Motor neuron (in vitro differentiated cells): ENCODE data around the gene CORO1C. TPM values are rescaled to one million over a fixed set of nuclear protein-coding genes. Genes with fewer than 3 reads are reported as not detected.

ENCODE experiments used
- ATAC-seq, 8 experiments: fragments of 200-7000 bp; cut with Tn5 transposase; replicated peaks in 6 of 8; 2 replicates each; pipeline ENCODE4 v1.8.0; 2021; ENCODE audit warnings: mild to moderate bottlenecking in 8 of 8, moderate library complexity in 8 of 8
- H3K27ac ChIP-seq, 2 donors: fragments of 250-450 bp; sonication (Bioruptor Pico); 2 replicates each; pipeline ENCODE4 v1.9.0; 2021; ENCODE audit warnings: antibody characterized with exemption in 2 of 2, mild to moderate bottlenecking in 2 of 2, moderate library complexity in 1 of 2
- H3K4me1 ChIP-seq, 2 donors: fragments of 250-450 bp; sonication (Bioruptor Pico); replicated peaks in 1 of 2; 2 replicates each; pipeline ENCODE4 v1.6.1; 2021; ENCODE audit warnings: antibody characterized with exemption in 2 of 2, mild to moderate bottlenecking in 2 of 2, moderate library complexity in 1 of 2
- H3K4me3 ChIP-seq, 5 donors: fragments of 250-450 bp; sonication (Bioruptor Pico); 2 replicates each; pipeline ENCODE4 v1.9.0; 2021; ENCODE audit warnings: antibody characterized with exemption in 5 of 5, mild to moderate bottlenecking in 5 of 5, moderate library complexity in 4 of 5
- WGBS, 10 experiments: fragments of 450-650 bp; shearing (Covaris generic); methylation state at CpG; one replicate each; pipeline ENCODE4 v1.0.0; 2022; 5-methylcytosine and 5-hydroxymethylcytosine counted together
- in situ Hi-C, 9 experiments: fragments of 400-800 bp; cut with MboI; loops; one replicate each; pipeline ENCODE4 v1.15.0; 2021; ENCODE audit warnings: low sequenced_read_pairs in 9 of 9, low pct_unique_long_range_greater_than_20kb in 2 of 9; ENCODE audit not compliant: unreplicated experiment in 9 of 9
- total RNA-seq, 8 experiments: library from RNA; unstranded; fragments of 300-600 nt; gene quantifications; 2 replicates each; pipeline versions ENCODE4 v1.2.3 to v1.2.4, GENCODE V29; 2022

CORO1C gene
- total RNA-seq, 8 experiments from 2014 or later, result 35.4 to 75.1 (median 50.2) TPM

DNA sequence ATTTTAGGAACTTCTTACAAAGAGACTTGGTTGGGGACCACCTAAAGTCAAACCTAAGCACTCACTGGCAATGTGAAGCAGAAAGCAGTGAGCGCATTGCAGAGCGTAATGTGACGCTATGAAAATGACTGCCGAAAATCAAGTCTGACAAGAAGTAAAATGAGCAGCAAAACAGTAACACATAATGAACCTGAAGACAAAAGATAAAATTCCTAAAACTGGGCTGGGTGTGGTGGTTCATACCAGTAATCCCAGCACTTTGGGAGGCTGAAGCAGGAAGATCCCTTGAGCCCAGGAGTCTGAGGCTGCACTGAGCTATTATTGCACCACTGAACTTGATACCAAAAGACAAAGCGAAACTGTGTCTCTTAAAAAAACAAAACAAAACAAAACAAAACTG, 16.5 kb downstream of the CORO1C start:
- Histone ChIP-seq H3K4me3 (no peak overlapping the region), H3K27ac (no peak overlapping the region), H3K4me1 (peaks cover 4 to 7% of the 10 kb centered on the region in 2 donors)
- WGBS, 10 experiments, result 85 to 100% (median 97%) methylated on average over 3 to 5 of the region's 5 CpGs; no CpG with 5 or more reads in 1 of the 10 experiments
- no peak for ATAC-seq
- in situ Hi-C loops, result no loop called here

DNA sequence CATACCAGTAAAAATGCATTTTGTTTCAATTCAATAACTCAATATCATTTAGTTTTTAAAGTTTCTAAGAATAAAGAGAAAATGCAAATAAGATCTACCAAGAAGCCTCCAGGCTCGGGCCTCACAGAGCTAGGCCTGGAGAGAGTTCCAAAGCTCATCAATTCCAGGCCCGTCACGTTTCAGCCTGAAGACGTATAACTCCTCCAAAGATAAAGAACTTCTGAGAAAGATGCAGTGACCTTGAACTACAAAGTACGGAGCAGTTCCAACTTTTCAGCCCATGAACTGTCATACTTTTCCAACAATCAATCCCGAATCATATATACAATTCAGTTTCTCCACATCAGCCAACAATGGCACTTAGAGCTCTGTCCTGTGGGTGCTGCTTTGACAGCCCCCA, 17.8 kb downstream of the CORO1C start:
- Histone ChIP-seq H3K27ac (no peak overlapping the region), H3K4me3 (no peak overlapping the region)
- ATAC-seq, result no peak

DNA sequence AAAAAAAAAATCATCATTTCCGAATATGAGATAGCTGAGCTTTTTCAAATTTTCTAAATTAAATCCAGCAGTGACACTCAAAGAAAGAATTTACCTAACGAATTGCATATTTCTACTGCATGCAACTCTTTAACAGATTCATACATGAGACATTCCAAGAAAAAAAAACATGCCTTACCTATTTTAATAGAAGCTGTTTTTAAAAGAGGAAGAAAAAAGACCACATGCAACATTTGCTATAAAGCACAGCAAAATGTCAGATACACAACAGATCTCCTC, 18.5 kb downstream of the CORO1C start:
- no peak overlapping the region for H3K4me3 ChIP-seq
- in situ Hi-C loops, result no loop called here
- no peak for ATAC-seq
- peaks cover 4 to 7% of the 10 kb centered on the region in 2 donors for H3K4me1 ChIP-seq
- 4 to 97% (median 85%) methylated on average over 2 of the region's 2 CpGs; no CpG with 5 or more reads in 1 of the 10 experiments for WGBS, 10 experiments
- H3K27ac ChIP-seq, result no peak overlapping the region

More for the DNA sequence above, 17.8 kb downstream of the CORO1C start:
- peaks cover 4 to 7% of the 10 kb centered on the region in 2 donors for H3K4me1 ChIP-seq
- WGBS, 10 experiments, result 20 to 100% (median 56%) methylated on average over 1 to 6 of the region's 6 CpGs; no CpG with 5 or more reads in 2 of the 10 experiments
- in situ Hi-C loops, result no loop called here

DNA sequence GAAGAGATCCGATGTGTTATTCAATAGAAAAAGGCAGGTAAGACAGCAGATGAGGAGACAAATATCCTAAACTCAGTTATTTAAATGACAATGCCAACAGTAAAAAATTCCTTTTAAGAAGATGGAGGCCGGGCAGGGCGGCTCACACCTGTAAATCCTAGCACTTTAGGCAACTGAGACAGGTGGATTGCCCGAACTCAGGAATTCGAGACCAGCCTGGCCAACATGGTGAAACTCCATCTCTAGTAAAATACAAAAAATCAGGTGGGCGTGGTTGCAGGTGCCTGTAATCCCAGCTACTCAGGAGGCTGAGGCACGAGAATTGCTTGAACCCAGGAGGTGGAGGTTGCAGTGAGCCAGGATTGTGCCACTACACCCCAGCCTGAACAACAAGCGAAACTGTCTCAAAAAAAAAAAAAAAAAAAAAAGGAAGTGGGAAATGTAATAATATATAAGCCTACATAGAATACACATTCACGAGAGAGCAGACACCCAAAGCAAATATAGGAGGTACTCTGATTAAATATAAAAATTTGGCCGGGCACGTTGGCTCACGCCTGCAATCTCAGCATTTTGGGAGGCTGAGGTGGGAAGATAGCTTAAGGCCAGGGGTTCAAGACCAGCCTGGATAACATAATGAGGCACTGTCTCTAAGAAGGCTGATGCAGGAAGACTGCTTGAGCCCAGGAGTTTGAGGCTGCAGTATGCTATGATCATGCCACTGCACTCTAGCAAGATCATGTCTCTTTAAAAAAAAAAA, 19.0 kb downstream of the CORO1C start:
- Histone ChIP-seq H3K27ac (no peak overlapping the region), H3K4me3 (no peak overlapping the region), H3K4me1 (peaks cover 4 to 7% of the 10 kb centered on the region in 2 donors)
- ATAC-seq, result peak in 1 of 8 experiments; percentile 16
- in situ Hi-C loops, result no loop called here
- WGBS, 10 experiments, result 58 to 98% (median 94%) methylated on average over 3 to 12 of the region's 12 CpGs

DNA sequence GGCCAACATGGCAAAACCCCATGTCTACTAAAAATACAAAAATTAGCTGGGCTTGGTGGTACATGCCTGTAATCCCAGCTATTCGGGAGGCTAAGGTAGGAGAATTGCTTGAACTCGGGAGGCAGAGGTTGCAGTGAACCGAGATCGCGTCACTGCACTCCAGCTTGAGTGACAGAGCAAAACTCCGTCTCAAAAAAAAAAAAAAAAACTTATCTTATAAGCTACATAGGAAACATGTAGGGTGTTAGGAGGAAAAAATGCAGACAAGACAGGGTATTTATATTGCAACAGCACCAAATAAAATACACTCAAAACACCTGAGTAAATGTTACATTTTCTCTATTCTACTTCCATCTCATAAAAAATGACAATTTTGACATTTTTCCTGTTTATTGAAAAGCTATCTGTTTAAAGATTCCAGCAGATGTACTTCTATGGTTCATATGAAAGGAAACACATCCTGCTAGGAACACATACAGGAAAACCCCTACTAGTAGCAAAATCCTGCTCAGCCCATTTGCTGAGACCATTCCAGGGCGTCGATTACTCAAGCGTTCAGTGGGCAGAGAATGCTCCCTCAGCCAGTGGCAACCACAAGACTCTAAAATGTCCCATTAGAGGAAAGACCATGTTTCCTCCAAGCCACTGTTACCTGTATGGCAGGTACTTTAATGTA, 19.7 kb downstream of the CORO1C start:
- no peak overlapping the region for H3K27ac ChIP-seq

DNA sequence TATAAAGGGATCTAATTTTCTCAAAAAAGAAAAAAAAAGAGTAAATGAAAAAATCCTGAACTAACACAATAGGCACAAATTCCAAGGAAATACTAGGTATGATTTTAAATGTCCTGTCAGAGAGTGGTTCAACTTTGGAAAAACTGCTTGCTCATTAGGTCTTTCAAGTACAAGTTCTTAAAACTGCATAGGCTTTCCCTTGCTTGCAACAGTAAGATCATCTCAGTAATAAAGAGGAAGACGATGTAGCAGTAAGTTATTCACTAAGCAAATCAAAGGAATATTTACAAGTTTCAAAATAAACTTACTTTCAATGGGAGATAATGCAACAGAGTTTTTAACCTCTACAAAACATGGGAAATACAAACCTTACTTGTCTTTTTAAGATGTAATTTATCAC, 21.6 kb downstream of the CORO1C start:
- Histone ChIP-seq H3K4me3 (no peak overlapping the region), H3K27ac (no peak overlapping the region), H3K4me1 (peaks cover 0 to 7% of the 10 kb centered on the region in 2 donors)
- no peak for ATAC-seq
- in situ Hi-C loops, result no loop called here
- WGBS, 10 experiments, result 50 to 100% (median 89%) methylated on average over 1 of the region's 1 CpG; no CpG with 5 or more reads in 2 of the 10 experiments

More for the DNA sequence above, 19.7 kb downstream of the CORO1C start:
- no peak for ATAC-seq
- in situ Hi-C loops, result no loop called here
- Histone ChIP-seq H3K4me1 (peaks cover 4 to 7% of the 10 kb centered on the region in 2 donors), H3K4me3 (no peak overlapping the region)
- WGBS, 10 experiments, result 94 to 100% (median 98%) methylated on average over 1 to 9 of the region's 9 CpGs; no CpG with 5 or more reads in 1 of the 10 experiments

DNA sequence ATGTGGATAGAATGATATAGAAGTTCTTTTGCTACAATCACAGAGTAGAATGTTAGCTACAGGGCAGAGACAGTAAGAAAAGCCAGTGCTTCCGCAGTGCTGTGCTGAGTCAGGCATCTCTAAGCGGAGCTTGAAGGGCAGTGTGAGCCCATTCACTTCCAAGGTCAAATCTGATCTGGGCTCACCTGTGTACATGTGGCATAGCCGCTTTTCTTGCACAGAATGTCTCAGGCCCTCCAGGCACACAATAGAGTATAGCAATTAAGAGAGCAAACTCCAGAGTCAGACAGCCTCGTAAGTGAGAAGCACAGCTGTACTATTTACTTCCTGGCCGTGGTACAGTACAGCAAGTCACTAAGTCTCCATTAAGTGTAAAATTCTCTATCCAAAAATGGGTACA, 26.8 kb downstream of the CORO1C start:
- Histone ChIP-seq H3K27ac (no peak overlapping the region), H3K4me1 (peaks cover 27 to 28% of the 10 kb centered on the region in 2 donors), H3K4me3 (no peak overlapping the region)
- ATAC-seq, result no peak
- 89 to 100% (median 96%) methylated on average over 1 to 5 of the region's 5 CpGs; no CpG with 5 or more reads in 3 of the 10 experiments for WGBS, 10 experiments
- in situ Hi-C loops, result no loop called here

DNA sequence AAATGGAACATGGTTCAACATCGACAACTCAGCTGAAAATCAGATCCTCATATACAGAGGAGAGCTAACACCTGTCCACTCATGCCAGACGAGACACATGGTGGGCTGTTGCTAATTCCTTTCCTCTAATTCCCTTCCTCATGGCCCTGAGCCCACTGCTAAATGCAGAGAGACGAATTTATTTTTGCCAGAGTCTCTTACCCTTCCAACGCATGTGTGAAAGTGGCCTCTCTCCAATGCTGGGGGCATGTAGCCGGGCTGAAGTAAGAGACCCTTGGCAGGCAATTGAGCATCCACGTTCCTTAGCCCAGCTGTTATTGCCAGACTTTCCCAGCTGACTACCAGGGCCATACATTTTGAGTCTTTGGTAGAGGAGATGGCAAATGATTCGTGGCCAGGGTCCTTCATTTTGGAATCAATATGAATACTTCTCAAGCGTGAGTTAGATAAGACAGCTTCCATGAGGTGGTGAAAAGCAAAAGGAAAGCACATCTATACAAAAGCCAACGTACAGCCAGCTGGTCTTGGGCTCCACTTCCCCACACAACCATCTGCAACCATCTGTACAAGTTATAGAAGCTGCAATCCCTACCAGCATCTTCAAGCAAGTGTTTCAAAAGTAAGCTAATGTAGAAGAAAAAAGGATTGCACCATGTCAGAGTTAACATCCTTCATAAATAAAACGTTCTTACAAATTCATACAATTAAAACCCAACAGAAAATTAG, 28.6 kb downstream of the CORO1C start:
- 15 to 90% (median 70%) methylated on average over 1 to 8 of the region's 10 CpGs for WGBS, 10 experiments
- Histone ChIP-seq H3K4me1 (peaks cover 27 to 28% of the 10 kb centered on the region in 2 donors), H3K27ac (no peak overlapping the region), H3K4me3 (no peak overlapping the region)
- in situ Hi-C loops, result no loop called here
- peak in 1 of 8 experiments; percentile 27 for ATAC-seq

DNA sequence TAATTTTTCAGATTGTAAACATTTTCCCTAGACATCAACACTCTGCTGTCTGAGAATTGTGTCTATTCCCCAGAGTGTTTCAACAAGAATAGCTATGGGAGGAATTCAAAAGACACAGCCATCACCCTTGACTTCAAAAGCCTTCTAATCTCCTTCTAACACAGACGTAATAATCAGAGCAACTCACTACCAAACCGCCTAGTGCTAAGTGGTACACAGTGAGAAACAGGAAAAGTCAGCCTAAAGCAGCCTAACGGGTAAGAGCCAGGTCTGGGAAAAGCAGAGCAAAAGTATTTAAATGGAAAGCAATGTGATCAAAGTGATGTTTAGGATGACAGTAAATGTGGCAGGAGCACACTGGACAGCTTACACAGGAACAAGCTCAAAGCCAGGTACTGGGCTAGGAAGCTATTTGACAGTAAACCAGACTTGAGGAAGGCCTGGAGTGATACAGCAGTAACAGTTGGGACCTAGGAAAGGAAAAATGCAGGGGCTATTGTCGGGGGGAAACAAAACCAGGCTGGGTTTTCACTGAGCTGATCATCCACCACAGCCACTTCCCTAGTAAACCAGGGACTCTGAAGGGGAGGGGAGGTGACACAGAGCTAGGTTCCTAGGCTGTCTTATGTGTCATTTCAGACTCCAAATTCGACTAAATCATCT, 29.4 kb downstream of the CORO1C start:
- WGBS, 10 experiments, result 0 to 100% (median 30%) methylated on average over 1 to 5 of the region's 5 CpGs
- in situ Hi-C loops, result no loop called here
- Histone ChIP-seq H3K4me1 (peaks cover 27 to 28% of the 10 kb centered on the region in 2 donors), H3K27ac (peak overlapping the region; percentile 1 to 8), H3K4me3 (no peak overlapping the region)
- peak in 7 of 8 experiments; percentile 40 to 72 (median 66) for ATAC-seq

DNA sequence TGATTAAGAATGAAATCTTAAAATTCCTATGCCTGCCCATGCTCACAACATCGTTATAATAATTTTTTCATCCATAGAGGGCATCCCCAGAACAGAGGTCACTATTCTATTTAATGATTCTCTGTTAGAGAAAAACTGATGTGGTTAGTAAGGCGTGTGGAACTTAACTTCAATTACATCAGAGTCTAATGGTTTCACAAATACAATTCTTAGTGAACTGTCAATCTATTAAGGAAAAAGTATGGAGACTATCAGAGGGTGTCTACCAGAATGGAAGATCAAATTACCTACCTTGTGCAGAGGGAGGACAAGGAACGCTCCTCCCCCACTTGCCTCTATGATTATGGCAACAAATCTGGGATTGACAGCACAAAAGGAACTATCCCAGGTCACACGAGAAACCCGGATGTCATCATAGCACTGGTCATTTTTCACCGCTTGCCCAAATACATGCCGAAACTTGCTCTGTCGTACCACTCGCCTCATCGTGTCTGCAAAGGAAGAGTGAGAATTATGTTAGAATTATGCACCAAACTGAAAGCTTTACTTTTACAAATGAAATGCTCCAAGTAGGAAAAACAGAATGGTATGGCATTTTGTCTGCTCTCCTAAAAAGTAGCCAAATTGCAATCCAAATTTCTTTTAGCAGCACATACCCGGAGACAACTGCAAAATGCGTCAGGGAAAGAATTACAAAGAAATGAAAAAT, 30.3 kb downstream of the CORO1C start:
- Histone ChIP-seq H3K4me1 (peaks cover 27 to 28% of the 10 kb centered on the region in 2 donors), H3K4me3 (no peak overlapping the region), H3K27ac (no peak overlapping the region)
- WGBS, 10 experiments, result 41 to 100% (median 76%) methylated on average over 2 to 11 of the region's 12 CpGs
- in situ Hi-C loops, result no loop called here
- peak in 3 of 8 experiments; percentile 6 to 22 (median 17) for ATAC-seq

DNA sequence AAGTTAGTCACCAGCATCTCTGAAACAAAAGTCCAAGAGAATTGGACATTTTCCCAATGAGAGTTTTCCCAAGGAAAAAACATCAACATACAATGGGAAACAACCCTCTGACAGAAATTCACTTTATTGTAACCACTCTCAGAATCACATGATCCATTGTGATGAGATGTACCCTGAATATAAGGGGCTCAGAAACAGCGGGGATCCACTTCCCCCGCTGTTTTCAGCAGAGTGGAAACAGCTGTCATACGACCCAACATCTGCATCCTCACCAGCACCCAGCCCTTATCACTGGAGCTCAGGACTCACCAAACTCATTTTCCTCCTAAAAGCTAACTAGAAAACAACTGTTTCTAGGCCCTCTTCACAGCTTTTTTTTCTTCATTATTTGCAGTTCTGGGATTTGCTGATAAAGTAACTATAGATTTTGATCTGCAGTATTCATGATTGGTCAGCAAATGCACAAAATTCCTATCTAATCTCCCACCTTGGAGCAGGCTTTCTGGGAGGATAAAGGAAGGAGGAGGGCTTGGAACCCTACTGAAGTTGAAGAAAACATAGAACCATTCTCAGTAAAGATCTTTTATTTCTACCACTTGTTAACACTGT, 31.3 kb downstream of the CORO1C start:
- in situ Hi-C loops, result no loop called here
- Histone ChIP-seq H3K4me1 (peaks cover 27 to 28% of the 10 kb centered on the region in 2 donors), H3K4me3 (no peak overlapping the region), H3K27ac (no peak overlapping the region)
- ATAC-seq, result no peak
- WGBS, 10 experiments, result 40 to 100% (median 86%) methylated on average over 1 to 3 of the region's 3 CpGs; no CpG with 5 or more reads in 5 of the 10 experiments

DNA sequence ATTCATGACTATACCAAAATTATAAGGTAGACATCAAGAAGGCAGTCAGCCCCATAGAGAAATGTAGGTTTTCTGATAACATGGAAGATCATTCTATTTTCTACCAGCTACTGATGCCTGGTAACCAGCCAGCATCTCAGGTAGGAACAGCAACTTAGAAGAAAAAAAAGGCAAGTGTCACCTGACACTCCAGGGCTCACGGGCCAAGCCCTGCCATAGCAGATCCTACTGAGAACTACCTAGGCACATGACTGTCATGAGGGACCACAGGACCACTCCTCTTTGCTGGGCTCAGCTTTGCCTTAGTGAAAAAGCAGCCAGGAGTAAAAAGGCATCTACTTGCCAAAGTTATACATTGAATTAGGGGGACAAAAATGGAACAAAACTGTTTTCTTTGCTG, 33.4 kb downstream of the CORO1C start:
- in situ Hi-C loops, result no loop called here
- no peak overlapping the region for H3K4me3 ChIP-seq
- H3K27ac ChIP-seq, result no peak overlapping the region
- no peak for ATAC-seq
- WGBS, 10 experiments, result 67 to 100% (median 100%) methylated on average over 1 of the region's 1 CpG; no CpG with 5 or more reads in 5 of the 10 experiments
- peaks cover 25 to 26% of the 10 kb centered on the region in 2 donors for H3K4me1 ChIP-seq
